ENCODE measurements around the gene YIF1B. TPM values are rescaled to one million over a fixed set of nuclear protein-coding genes. Genes with fewer than 3 reads are reported as not detected.

The YIF1B gene
- total and polyA plus RNA-seq, 4 donors, result 34.1 to 74.1 (median 42.9) TPM

GRCh38 chr19:38323291-38323690, 7.5 kb upstream of the YIF1B start:
- no peak overlapping the region for H3K27ac ChIP-seq (ENCODE audit: low read depth in 1 of 2, low read length in 2 of 2)
- no peak for DNase-seq (ENCODE audit: low spot score)
- no peak overlapping the region for H3K9ac ChIP-seq (ENCODE audit: low read depth in 1 of 2, low read length in 2 of 2)
- 70% methylated on average over 7 of the region's 7 CpGs for WGBS
- no peak overlapping the region for H3K4me3 ChIP-seq (ENCODE audit: low read depth in 1 of 3, low read length in 3 of 3)
- H3K36me3 ChIP-seq (ENCODE audit: control insufficient read depth in 4 of 4, insufficient read depth in 3 of 4, low read depth in 1 of 4, low read length in 3 of 4), result peaks cover 0 to 10% (median under 1%) of the 10 kb centered on the region in 4 donors
- H3K4me1 ChIP-seq (ENCODE audit: control insufficient read depth in 4 of 4, insufficient read depth in 4 of 4, low read length in 3 of 4), result peaks cover 0 to 11% (median 6%) of the 10 kb centered on the region in 4 donors
- TF ChIP-seq CTCF (IDR thresholded peaks at IDR 0.05; ENCODE audit: low read depth, low read length, missing input control), result no peak
- no peak for TF ChIP-seq EGR1 (IDR thresholded peaks at IDR 0.05; ENCODE audit: low read depth in 2 of 2)
- TF ChIP-seq YY1 (IDR thresholded peaks at IDR 0.05), result no peak
- no peak for TF ChIP-seq RAD21 (IDR thresholded peaks at IDR 0.05)
- no peak for TF ChIP-seq HNF4G (IDR thresholded peaks at IDR 0.05)
- TF ChIP-seq ATF3 (IDR thresholded peaks at IDR 0.05), result no peak
- no peak for TF ChIP-seq MAX (IDR thresholded peaks at IDR 0.05)
- no peak for TF ChIP-seq FOXA1 (IDR thresholded peaks at IDR 0.05)
- no peaks in the 10 kb centered on the region for H3K9me3 ChIP-seq (ENCODE audit: control insufficient read depth in 4 of 4, low read length in 3 of 4)
- H3K27me3 ChIP-seq (ENCODE audit: control insufficient read depth in 4 of 4, insufficient read depth in 4 of 4, low read length in 3 of 4), result no peaks in the 10 kb centered on the region

- TF ChIP-seq REST (IDR thresholded peaks at IDR 0.05) (no peak), RXRA (IDR thresholded peaks at IDR 0.05) (peak in 1 of 2 donors; percentile 5), TAF1 (conservative IDR thresholded peaks at IDR 0.05) (no peak), EGR1 (IDR thresholded peaks at IDR 0.05; ENCODE audit: low read depth in 2 of 2) (no peak), NR2F2 (IDR thresholded peaks at IDR 0.05) (peak; percentile 59), GABPA (IDR thresholded peaks at IDR 0.05 in 1 of 2, conservative IDR thresholded peaks at IDR 0.05 in 1 of 2) (no peak), YY1 (IDR thresholded peaks at IDR 0.05) (no peak), CTCF (IDR thresholded peaks at IDR 0.05; ENCODE audit: low read depth, low read length, missing input control) (no peak), FOXA1 (IDR thresholded peaks at IDR 0.05) (no peak), ZBTB33 (IDR thresholded peaks at IDR 0.05) (no peak), HNF4A (conservative IDR thresholded peaks at IDR 0.05) (no peak), FOXA2 (IDR thresholded peaks at IDR 0.05) (no peak), ATF3 (IDR thresholded peaks at IDR 0.05) (no peak), JUND (IDR thresholded peaks at IDR 0.05) (no peak), RAD21 (IDR thresholded peaks at IDR 0.05) (peak in 1 of 2 donors; percentile 25), MAX (IDR thresholded peaks at IDR 0.05) (no peak), SP1 (IDR thresholded peaks at IDR 0.05) (peak; percentile 18), HNF4G (IDR thresholded peaks at IDR 0.05) (no peak)
- no peak overlapping the region for H3K9ac ChIP-seq (ENCODE audit: low read depth in 1 of 2, low read length in 2 of 2)
- WGBS, result 66% methylated on average over 11 of the region's 11 CpGs
- no peaks in the 10 kb centered on the region for H3K27me3 ChIP-seq (ENCODE audit: control insufficient read depth in 4 of 4, insufficient read depth in 4 of 4, low read length in 3 of 4)
- H3K9me3 ChIP-seq (ENCODE audit: control insufficient read depth in 4 of 4, low read length in 3 of 4), result no peaks in the 10 kb centered on the region
- H3K4me3 ChIP-seq (ENCODE audit: low read depth in 1 of 3, low read length in 3 of 3), result peak overlapping the region in 1 of 3 donors; percentile 52
- peaks cover 0 to 1% (median 0%) of the 10 kb centered on the region in 4 donors for H3K36me3 ChIP-seq (ENCODE audit: control insufficient read depth in 4 of 4, insufficient read depth in 3 of 4, low read depth in 1 of 4, low read length in 3 of 4)
- DNase-seq (ENCODE audit: low spot score), result no peak
- peak overlapping the region; percentile 25 to 54 for H3K27ac ChIP-seq (ENCODE audit: low read depth in 1 of 2, low read length in 2 of 2)
- peaks cover 0 to 11% (median 6%) of the 10 kb centered on the region in 4 donors for H3K4me1 ChIP-seq (ENCODE audit: control insufficient read depth in 4 of 4, insufficient read depth in 4 of 4, low read length in 3 of 4)
These were observed 6.0 kb upstream of the YIF1B start for GRCh38 chr19:38321646-38322196.
